Stimulated activated CD4-positive, alpha-beta T cell treated with anti-CD3 and anti-CD28 coated beads, Interleukin-1b, Interleukin-23, amount 100 ng/mL, for 4 hours (primary cell): Measurements from ENCODE around the gene S100A1.
"Not testable (repeated sequence)": the region's sequence is repeated elsewhere in the genome, so short reads cannot be mapped to it uniquely, and the experiment has no call there.

ENCODE experiments used
- DNase-seq, 2 donors: peaks; one replicate each; pipeline ENCODE4 v3.0.0-alpha.2; 2020; ENCODE audit warnings: low read depth in 2 of 2

S100A1 gene

GRCh38 chr1:153627715-153628626 is at the start of gene S100A1:
TSS of gene S100A1 (plus strand) at chr1:153628434. CDS start at chr1:153630522, 2,088 bp downstream.
- DNase-seq, result no peak

- DNase-seq, result no peak
Measured at GRCh38 chr1:153578490-153578889, 49.7 kb upstream of the S100A1 start.

GRCh38 chr1:153578936-153579335 is 49.3 kb upstream of the S100A1 start:
- DNase-seq, result no peak

GRCh38 chr1:153582836-153583235 is 45.4 kb upstream of the S100A1 start:
- not testable (repeated sequence) for DNase-seq

DNA sequence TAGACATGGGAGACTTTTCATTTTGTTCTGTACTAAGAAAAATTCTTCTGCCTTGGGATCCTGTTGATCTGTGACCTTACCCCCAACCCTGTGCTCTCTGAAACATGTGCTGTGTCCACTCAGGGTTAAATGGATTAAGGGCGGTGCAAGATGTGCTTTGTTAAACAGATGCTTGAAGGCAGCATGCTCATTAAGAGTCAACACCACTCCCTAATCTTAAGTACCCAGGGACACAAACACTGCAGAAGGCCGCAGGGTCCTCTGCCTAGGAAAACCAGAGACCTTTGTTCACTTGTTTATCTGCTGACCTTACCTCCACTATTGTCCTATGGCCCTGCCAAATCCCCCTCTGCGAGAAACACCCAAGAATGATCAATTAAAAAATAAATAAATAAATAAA is 44.7 kb upstream of the S100A1 start:
- DNase-seq, result not testable (repeated sequence)

DNA sequence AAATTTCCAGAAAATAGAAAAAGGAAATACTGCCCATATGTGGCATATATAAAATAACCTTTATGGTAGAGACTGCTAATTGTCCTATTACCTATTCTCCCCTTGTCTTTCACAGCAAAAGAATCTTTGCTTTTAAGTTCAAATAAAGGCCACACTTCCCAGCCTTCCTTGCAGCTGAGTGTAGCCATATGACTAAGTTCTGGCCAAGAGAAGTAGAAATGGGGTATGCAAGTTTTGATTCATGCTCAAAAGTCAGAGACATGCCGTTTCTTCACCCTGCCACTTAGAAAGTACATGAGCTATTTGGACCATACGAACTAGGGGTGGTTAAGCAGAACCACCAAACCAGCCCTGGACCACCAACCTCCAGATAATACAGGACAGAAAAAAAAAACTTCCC is 44.3 kb upstream of the S100A1 start:
- no peak for DNase-seq

- no peak for DNase-seq
Measured at GRCh38 chr1:153585006-153585405, 43.2 kb upstream of the S100A1 start.

DNA sequence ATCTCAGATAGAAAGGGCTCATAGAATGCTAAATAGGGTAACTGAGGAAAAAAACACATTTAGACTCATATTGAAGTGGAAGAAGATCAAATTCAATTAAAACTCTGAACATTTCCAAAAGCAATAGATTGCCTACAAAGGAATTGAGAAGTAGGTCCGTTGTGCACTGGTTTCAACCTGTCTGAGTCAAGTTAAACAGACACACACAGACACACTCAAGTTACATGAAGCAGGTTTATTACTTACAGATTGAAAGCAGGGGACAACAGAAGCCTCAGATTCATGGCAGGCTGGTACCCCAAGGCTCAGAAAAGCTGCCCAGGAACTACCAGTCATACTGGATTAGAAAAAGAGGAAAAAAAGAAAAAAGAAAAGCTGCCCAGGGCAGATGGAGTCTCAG is 41.9 kb upstream of the S100A1 start:
- no peak for DNase-seq

DNA sequence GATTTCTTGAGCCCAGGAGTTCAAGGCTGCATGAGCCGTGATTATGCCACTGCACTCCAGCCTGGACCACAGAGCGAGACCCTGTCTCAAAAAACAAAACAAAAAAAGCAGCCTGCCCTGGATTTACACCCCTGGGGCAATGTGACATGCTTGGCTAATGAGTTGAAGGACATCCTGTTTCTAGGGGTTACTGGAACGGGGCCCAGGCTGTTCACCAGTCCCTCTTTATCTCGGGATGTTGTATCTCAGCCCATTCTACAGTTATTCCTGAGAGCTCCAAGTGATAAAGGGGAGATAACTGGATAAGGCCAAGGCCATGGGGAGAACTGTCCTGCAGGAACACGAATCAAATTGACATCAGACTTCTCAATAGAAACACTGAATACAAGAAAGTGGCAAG is 40.9 kb upstream of the S100A1 start:
- DNase-seq, result no peak

DNA sequence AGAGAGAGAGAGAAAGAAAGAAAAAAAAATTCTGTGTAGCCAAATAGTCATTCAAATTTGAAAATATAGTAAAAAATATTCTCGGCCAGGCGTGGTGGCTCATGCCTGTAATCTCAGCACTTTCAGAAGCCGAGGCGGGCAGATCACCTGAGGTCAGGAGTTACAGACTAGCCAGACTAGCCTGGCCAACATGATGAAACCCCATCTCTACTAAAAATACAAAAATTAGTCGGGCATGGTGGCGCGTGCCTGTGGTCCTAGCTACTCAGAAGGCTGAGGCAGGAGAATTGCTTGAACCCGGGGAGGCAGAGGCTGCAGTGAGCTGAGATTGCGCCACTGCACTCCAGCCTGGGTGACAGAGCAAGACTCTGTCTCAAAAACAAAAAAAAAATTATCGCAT is 40.2 kb upstream of the S100A1 start:
- not testable (repeated sequence) for DNase-seq

- no peak for DNase-seq
Measured at GRCh38 chr1:153588482-153588881, 39.8 kb upstream of the S100A1 start.

DNA sequence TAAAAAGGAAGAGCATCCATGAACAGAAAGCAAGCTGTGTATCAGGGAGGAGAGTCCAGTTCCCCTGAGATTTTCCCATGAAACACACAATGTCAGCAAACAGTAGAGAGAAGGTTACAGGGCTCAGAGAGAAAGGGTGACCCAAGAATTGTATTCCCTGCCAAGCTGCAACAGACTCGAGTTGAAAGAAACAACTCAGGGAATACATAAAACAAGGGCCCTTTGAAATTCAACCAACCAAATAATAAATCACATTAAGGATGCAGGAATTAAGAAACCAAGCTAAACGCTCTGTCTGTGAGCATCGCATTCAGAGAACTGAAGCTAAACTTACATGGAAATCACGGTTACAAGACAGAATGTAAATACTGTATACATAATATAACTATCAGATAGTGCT is 35.5 kb upstream of the S100A1 start:
- no peak for DNase-seq

DNA sequence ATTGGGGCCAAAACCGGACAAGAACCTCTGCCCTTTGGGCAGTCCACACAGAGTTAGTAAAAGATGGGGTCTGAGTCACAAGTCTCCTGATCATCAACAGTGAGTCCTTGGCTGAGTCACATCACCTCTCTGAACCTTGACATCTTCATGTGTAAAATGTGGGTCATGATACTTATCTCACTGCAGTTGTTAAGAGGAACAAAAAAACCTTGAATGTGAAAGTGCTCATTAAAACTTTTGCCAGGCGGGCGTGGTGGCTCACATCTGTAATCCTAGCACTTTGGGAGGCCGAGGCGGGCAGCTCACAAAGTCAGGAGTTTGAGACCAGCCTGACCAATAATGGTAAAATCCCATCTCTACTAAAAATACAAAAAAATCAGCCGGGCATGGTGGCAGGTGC is 31.0 kb upstream of the S100A1 start:
- no peak for DNase-seq

DNA sequence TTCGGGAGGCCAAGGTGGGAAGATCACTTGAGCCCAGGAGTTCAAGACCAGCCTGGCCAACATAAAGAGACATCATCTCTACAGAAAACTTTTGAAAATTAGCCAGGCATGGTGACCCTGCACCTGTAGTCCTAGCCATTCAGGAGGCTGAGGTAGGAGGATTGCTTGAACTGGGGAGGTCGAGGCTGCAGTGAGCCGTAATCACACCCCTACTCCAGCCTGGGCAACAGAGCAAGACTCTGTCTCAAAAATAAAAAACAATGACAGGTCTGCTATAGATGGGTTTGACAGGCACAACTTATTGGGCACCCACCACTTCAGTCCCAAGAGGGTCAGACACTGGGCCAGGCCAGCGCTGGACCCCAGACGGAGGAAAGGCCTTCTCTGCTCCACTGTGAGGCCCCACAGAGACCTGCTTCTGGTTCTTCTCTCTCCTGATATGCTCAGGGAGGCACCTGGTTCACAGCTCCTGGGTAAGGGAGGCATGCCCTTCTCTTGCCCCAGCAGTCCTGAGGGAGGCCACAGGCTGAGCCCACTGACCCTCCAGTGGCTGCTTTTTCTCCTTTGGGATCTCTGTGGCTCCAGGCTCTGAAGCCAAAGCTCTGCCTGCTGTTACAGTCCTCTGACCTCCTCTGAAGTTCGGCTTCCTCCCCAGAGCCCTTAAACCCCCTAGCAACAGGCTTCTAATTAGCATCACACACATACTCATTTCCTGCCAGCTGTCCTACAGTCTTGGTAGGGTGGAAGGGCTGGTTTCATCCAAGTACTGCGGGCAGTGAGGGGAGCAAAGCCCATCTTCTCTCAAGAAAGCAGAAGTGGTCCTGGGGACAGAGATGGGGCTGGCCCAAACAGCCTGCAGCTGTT is 29.7 kb upstream of the S100A1 start:
- DNase-seq, result no peak

DNA sequence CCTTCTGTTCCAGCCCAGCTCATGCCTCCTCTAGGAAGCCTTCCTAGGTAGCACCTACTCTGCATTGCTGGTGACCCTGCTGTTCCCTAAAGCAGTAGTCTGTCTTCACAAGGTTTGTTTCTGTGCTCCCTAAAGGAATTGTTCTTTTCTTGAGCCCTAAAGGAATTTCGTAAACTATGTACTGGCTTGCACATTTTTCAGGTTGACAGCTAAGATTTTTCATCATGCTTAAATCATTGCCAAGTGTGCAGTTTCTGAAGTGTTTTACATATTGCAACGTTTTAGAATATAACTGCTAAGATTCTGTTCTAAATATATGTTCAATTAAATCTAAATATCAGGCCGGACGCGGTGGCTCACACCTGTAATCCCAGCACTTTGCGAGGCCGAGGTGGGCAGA is 28.4 kb upstream of the S100A1 start:
- DNase-seq, result no peak

DNA sequence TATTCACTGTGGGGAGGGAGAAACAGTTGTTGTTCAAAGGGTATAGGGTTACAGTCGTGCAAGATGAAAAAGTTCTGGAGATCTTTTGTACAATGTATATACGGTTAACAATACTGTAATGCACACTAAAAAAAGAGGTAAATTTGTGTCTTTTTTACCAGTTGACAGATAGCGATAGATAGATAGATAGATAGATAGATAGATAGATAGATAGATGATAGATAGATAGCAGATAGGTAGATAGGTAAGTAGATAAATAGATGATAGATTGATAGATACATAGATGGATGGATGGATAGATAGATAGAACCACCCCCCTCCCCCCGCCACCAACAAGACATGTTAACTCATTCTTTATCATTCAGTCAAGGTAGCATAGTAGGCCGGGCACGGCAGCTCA is 25.5 kb upstream of the S100A1 start:
- DNase-seq, result no peak

GRCh38 chr1:153606194-153606593 is 22.0 kb upstream of the S100A1 start:
- no peak for DNase-seq

GRCh38 chr1:153607381-153607780 is 20.9 kb upstream of the S100A1 start:
- no peak for DNase-seq

- DNase-seq, result no peak
Measured at GRCh38 chr1:153608089-153608682, 20.0 kb upstream of the S100A1 start.

DNA sequence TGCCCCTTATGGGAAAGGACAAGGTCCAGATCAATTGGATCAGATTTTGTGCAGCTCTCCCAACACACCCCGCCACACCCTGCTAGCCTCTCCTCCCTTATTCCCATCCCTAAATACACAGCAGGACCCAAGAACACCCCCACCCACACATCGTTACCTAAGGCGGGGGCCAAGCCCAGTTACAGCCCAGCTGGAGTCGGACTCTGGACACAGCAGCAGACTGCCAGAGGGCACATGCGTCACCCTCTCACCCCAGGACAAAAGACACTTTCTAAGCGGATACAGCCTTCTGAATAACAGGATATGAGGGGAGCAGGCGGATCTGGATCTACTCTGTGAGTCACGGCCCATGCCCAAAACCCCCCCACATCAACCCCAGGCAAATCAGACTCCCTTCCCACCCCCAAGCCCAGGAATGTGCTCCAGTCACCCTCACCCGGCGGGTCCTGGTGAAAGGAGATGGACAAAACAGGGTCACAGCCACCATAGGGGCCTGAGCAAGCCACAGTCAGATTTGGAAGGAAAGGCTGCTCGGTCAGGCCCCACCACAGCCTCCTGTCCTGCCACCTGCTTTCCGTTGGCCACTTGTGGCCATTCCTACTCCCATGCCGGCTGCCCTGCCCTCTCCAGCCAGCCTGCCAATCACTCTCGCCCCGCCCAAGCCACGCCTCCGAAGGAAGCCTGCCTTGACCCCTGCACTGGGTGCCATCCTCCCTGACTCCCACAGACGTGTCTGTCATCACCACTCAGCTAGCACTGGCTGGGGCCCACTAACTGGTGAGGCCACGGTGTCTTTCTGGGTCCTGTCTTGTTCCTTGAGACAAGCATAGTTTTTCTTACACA is 19.3 kb upstream of the S100A1 start:
- no peak for DNase-seq

DNA sequence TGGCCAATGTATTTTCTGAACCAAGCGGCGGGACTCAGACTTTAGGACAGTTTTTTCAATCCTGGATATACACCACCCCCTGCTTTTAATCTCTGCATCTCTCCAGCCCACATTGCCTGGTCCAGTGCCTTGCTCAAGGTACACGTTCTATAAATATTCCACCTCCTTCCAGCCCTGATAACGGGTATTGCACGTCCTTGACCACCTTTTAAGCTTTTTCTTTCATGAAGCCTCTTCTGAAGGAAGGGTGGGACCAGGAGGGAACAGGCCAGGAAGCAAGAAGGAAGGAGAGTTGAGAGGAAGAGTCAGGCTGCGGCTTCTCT is 18.7 kb upstream of the S100A1 start:
- DNase-seq, result no peak

DNA sequence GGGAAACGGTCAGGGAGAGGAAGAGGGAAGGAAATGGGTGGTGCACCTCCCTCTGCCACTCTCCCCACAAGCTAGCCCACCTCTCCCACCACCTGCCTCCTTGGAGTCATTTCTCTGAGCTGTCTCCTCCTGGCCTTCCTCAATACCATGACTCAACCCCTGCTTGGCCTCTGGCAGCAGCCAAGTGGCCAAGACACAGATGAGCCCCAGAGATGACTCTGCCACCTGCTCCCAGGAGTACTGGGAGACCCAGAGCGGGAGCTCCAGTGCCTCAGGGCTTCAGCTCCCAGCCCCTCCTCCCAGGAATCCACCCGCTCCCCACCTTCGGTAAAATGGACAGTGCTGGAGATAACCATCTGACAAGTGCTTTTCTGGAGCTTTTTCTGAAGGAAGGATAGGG is 17.9 kb upstream of the S100A1 start:
- DNase-seq, result no peak
